ENCODE results near the gene PPP1R14C.

GRCh38 chr6:150272976-150273315 lies 130.1 kb downstream of the PPP1R14C start:
- TF ChIP-seq CTCF (IDR thresholded peaks at IDR 0.05 in 2 of 3, conservative IDR thresholded peaks at IDR 0.05 in 1 of 3; ENCODE audit: control insufficient read depth in 2 of 3, extremely low read depth in 1 of 3, insufficient read depth in 1 of 3, low read depth in 3 of 3, low read length in 3 of 3) (no peak), ATF7 (IDR thresholded peaks at IDR 0.05; ENCODE audit: low read depth) (no peak), SUPT20H (IDR thresholded peaks at IDR 0.05; ENCODE audit: borderline replicate concordance, control insufficient read depth, low read depth, low read length) (no peak), HCFC1 (IDR thresholded peaks at IDR 0.05; ENCODE audit: low read length) (no peak), BMI1 (IDR thresholded peaks at IDR 0.05; ENCODE audit: borderline replicate concordance) (no peak), MLLT1 (IDR thresholded peaks at IDR 0.05) (no peak), BACH1 (IDR thresholded peaks at IDR 0.05; ENCODE audit: borderline replicate concordance) (no peak), ZNF274 (IDR thresholded peaks at IDR 0.05; ENCODE audit: insufficient read depth, insufficient read length) (no peak), SREBF2 (IDR thresholded peaks at IDR 0.05; ENCODE audit: low read length) (no peak), RELA (IDR thresholded peaks at IDR 0.05; ENCODE audit: borderline replicate concordance, partially characterized antibody) (no peak)

All from GM12878 (cell line).